ENCODE measurements around the gene CCNY.

The CCNY gene

GRCh38 chr10:35458500-35459448 lies 122.5 kb downstream of the CCNY start:
- no peaks in the 10 kb centered on the region for H3K9me3 ChIP-seq (ENCODE audit: insufficient read depth, low read depth, low read length)
- H3K27me3 ChIP-seq (ENCODE audit: insufficient read depth, low read length): no peaks in the 10 kb centered on the region
- no peak overlapping the region for H3K4me3 ChIP-seq (ENCODE audit: low read length)
- H3K9ac ChIP-seq (ENCODE audit: low read depth, low read length): peak overlapping the region; percentile 13; the same call in 1 of the 2 replicates
- WGBS: 80% methylated on average over 12 of the region's 12 CpGs
- H3K4me1 ChIP-seq (ENCODE audit: insufficient read depth, low read length): peaks cover 42% of the 10 kb centered on the region
- no peaks in the 10 kb centered on the region for H3K36me3 ChIP-seq (ENCODE audit: insufficient read depth, low read length)
- H3K27ac ChIP-seq (ENCODE audit: low read depth, low read length): peak overlapping the region; percentile 10; the same call in 1 of the 2 replicates

- WGBS: 93% methylated on average over 1 of the region's 2 CpGs
- Histone ChIP-seq H3K4me1 (ENCODE audit: insufficient read depth, low read length) (peaks cover 49% of the 10 kb centered on the region), H3K27me3 (ENCODE audit: insufficient read depth, low read length) (no peaks in the 10 kb centered on the region), H3K9me3 (ENCODE audit: insufficient read depth, low read depth, low read length) (no peaks in the 10 kb centered on the region), H3K4me3 (ENCODE audit: low read length) (no peak overlapping the region), H3K27ac (ENCODE audit: low read depth, low read length) (no peak overlapping the region), H3K9ac (ENCODE audit: low read depth, low read length) (no peak overlapping the region), H3K36me3 (ENCODE audit: insufficient read depth, low read length) (no peaks in the 10 kb centered on the region)
These were observed 123.1 kb downstream of the CCNY start for GRCh38 chr10:35459449-35459847.

GRCh38 chr10:35460852-35461460 lies 124.6 kb downstream of the CCNY start:
- Histone ChIP-seq H3K36me3 (ENCODE audit: insufficient read depth, low read length) (no peaks in the 10 kb centered on the region), H3K4me3 (ENCODE audit: low read length) (no peak overlapping the region), H3K27ac (ENCODE audit: low read depth, low read length) (no peak overlapping the region), H3K27me3 (ENCODE audit: insufficient read depth, low read length) (no peaks in the 10 kb centered on the region), H3K9me3 (ENCODE audit: insufficient read depth, low read depth, low read length) (no peaks in the 10 kb centered on the region), H3K4me1 (ENCODE audit: insufficient read depth, low read length) (peaks cover 58% of the 10 kb centered on the region), H3K9ac (ENCODE audit: low read depth, low read length) (no peak overlapping the region)
- 81% methylated on average over 2 of the region's 2 CpGs for WGBS

- Histone ChIP-seq H3K27ac (ENCODE audit: low read depth, low read length) (no peak overlapping the region), H3K36me3 (ENCODE audit: insufficient read depth, low read length) (no peaks in the 10 kb centered on the region), H3K27me3 (ENCODE audit: insufficient read depth, low read length) (no peaks in the 10 kb centered on the region), H3K9ac (ENCODE audit: low read depth, low read length) (no peak overlapping the region), H3K4me1 (ENCODE audit: insufficient read depth, low read length) (peaks cover 66% of the 10 kb centered on the region), H3K4me3 (ENCODE audit: low read length) (no peak overlapping the region), H3K9me3 (ENCODE audit: insufficient read depth, low read depth, low read length) (no peaks in the 10 kb centered on the region)
- WGBS: 66% methylated on average over 5 of the region's 5 CpGs
These were observed 126.2 kb downstream of the CCNY start for GRCh38 chr10:35462491-35462934.

- H3K27ac ChIP-seq (ENCODE audit: low read depth, low read length): no peak overlapping the region
These were observed 127.0 kb downstream of the CCNY start for GRCh38 chr10:35463105-35463867.

GRCh38 chr10:35463878-35464277 lies 127.6 kb downstream of the CCNY start:
- Histone ChIP-seq H3K9me3 (ENCODE audit: insufficient read depth, low read depth, low read length) (no peaks in the 10 kb centered on the region), H3K36me3 (ENCODE audit: insufficient read depth, low read length) (no peaks in the 10 kb centered on the region), H3K9ac (ENCODE audit: low read depth, low read length) (no peak overlapping the region), H3K27ac (ENCODE audit: low read depth, low read length) (no peak overlapping the region), H3K4me3 (ENCODE audit: low read length) (no peak overlapping the region), H3K27me3 (ENCODE audit: insufficient read depth, low read length) (no peaks in the 10 kb centered on the region), H3K4me1 (ENCODE audit: insufficient read depth, low read length) (peaks cover 59% of the 10 kb centered on the region)
- WGBS: 82% methylated on average over 3 of the region's 3 CpGs

More at GRCh38 chr10:35463105-35463867, 127.0 kb downstream of the CCNY start:
- H3K4me3 ChIP-seq (ENCODE audit: low read length): no peak overlapping the region
- H3K4me1 ChIP-seq (ENCODE audit: insufficient read depth, low read length): peaks cover 65% of the 10 kb centered on the region
- H3K9me3 ChIP-seq (ENCODE audit: insufficient read depth, low read depth, low read length): no peaks in the 10 kb centered on the region
- WGBS: 80% methylated on average over 3 of the region's 3 CpGs
- H3K27me3 ChIP-seq (ENCODE audit: insufficient read depth, low read length): no peaks in the 10 kb centered on the region
- H3K36me3 ChIP-seq (ENCODE audit: insufficient read depth, low read length): no peaks in the 10 kb centered on the region
- H3K9ac ChIP-seq (ENCODE audit: low read depth, low read length): no peak overlapping the region

- Histone ChIP-seq H3K4me3 (ENCODE audit: low read length) (peak overlapping the region; percentile 46), H3K27me3 (ENCODE audit: insufficient read depth, low read length) (no peaks in the 10 kb centered on the region), H3K9ac (ENCODE audit: low read depth, low read length) (no peak overlapping the region), H3K9me3 (ENCODE audit: insufficient read depth, low read depth, low read length) (no peaks in the 10 kb centered on the region), H3K27ac (ENCODE audit: low read depth, low read length) (peak overlapping the region; percentile 39; the same call in 1 of the 2 replicates), H3K4me1 (ENCODE audit: insufficient read depth, low read length) (peaks cover 62% of the 10 kb centered on the region), H3K36me3 (ENCODE audit: insufficient read depth, low read length) (no peaks in the 10 kb centered on the region)
- WGBS: 5% methylated on average over 11 of the region's 11 CpGs
These were observed 128.6 kb downstream of the CCNY start for GRCh38 chr10:35464825-35465456.

GRCh38 chr10:35465673-35466072 lies 129.4 kb downstream of the CCNY start:
- H3K9ac ChIP-seq (ENCODE audit: low read depth, low read length): no peak overlapping the region

GRCh38 chr10:35466170-35466569 lies 129.9 kb downstream of the CCNY start:
- Histone ChIP-seq H3K27me3 (ENCODE audit: insufficient read depth, low read length) (no peaks in the 10 kb centered on the region), H3K9me3 (ENCODE audit: insufficient read depth, low read depth, low read length) (no peaks in the 10 kb centered on the region), H3K4me3 (ENCODE audit: low read length) (no peak overlapping the region), H3K36me3 (ENCODE audit: insufficient read depth, low read length) (no peaks in the 10 kb centered on the region), H3K4me1 (ENCODE audit: insufficient read depth, low read length) (peaks cover 67% of the 10 kb centered on the region), H3K9ac (ENCODE audit: low read depth, low read length) (no peak overlapping the region), H3K27ac (ENCODE audit: low read depth, low read length) (no peak overlapping the region)
- WGBS: 87% methylated on average over 5 of the region's 5 CpGs

More at GRCh38 chr10:35465673-35466072, 129.4 kb downstream of the CCNY start:
- no peaks in the 10 kb centered on the region for H3K27me3 ChIP-seq (ENCODE audit: insufficient read depth, low read length)
- H3K27ac ChIP-seq (ENCODE audit: low read depth, low read length): no peak overlapping the region
- H3K4me3 ChIP-seq (ENCODE audit: low read length): peak overlapping the region; percentile 46; the same call in 1 of the 2 replicates
- H3K36me3 ChIP-seq (ENCODE audit: insufficient read depth, low read length): no peaks in the 10 kb centered on the region
- WGBS: 75% methylated on average over 5 of the region's 5 CpGs
- peaks cover 66% of the 10 kb centered on the region for H3K4me1 ChIP-seq (ENCODE audit: insufficient read depth, low read length)
- H3K9me3 ChIP-seq (ENCODE audit: insufficient read depth, low read depth, low read length): no peaks in the 10 kb centered on the region

GRCh38 chr10:35466661-35467060 lies 130.4 kb downstream of the CCNY start:
- 97% methylated on average over 4 of the region's 4 CpGs for WGBS

More at GRCh38 chr10:35466661-35467060, 130.4 kb downstream of the CCNY start:
- Histone ChIP-seq H3K27ac (ENCODE audit: low read depth, low read length) (no peak overlapping the region), H3K27me3 (ENCODE audit: insufficient read depth, low read length) (no peaks in the 10 kb centered on the region), H3K36me3 (ENCODE audit: insufficient read depth, low read length) (no peaks in the 10 kb centered on the region), H3K4me3 (ENCODE audit: low read length) (no peak overlapping the region), H3K9ac (ENCODE audit: low read depth, low read length) (no peak overlapping the region), H3K9me3 (ENCODE audit: insufficient read depth, low read depth, low read length) (no peaks in the 10 kb centered on the region), H3K4me1 (ENCODE audit: insufficient read depth, low read length) (peaks cover 70% of the 10 kb centered on the region)
